ENCODE results near the gene ZNF697. TPM values are rescaled to one million over a fixed set of nuclear protein-coding genes. Genes with fewer than 3 reads are reported as not detected.

The ZNF697 gene
- total and polyA plus RNA-seq, 2 of the 4 experiments (the other 2 are of a cell fraction), result 6.2 to 10.2 TPM

DNA sequence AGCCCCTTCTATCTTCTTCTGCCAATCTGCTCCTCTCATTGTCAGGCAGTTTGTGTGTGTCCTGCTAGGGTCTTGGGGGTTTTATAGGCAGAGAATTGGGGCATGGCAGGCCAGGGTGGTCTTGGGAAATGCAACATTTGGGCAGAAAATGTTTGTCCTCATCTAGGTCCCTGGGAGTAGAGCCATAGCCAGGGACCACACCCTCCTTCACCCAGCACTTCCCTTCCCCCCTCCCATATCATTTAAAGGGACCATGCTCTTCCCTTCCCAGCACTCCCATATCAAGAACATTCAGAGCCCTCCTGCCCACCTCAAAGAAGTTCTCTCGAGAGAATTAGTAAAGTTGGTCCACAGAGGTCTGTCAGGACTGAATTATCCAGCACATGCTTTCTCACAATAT, 41.7 kb downstream of the ZNF697 start:
- Histone ChIP-seq H3K9ac (ENCODE audit: low read depth, low read length) (no peak overlapping the region), H3K36me3 (ENCODE audit: control insufficient read depth, insufficient read depth, low read length) (no peaks in the 10 kb centered on the region), H4K91ac (ENCODE audit: insufficient read depth, low read depth, low read length) (no peak overlapping the region), H3K18ac (ENCODE audit: low read depth, low read length) (no peak overlapping the region), H3K4me3 (ENCODE audit: insufficient read depth, low read depth, low read length) (no peak overlapping the region), H3K4ac (ENCODE audit: low read depth, low read length) (no peak overlapping the region), H4K5ac (ENCODE audit: low read depth, low read length) (no peak overlapping the region), H2BK5ac (ENCODE audit: low read depth, low read length, poor library complexity, severe bottlenecking) (no peak overlapping the region), H2BK15ac (ENCODE audit: low read depth, low read length) (no peak overlapping the region), H3K9me1 (ENCODE audit: insufficient read depth, low read length) (no peaks in the 10 kb centered on the region), H3K79me1 (ENCODE audit: low read depth in 1 of 2, low read length in 2 of 2) (no peaks in the 10 kb centered on the region), H3K4me2 (ENCODE audit: low read depth, low read length) (no peak overlapping the region), H2AK9ac (replicated peaks; ENCODE audit: low read depth, low read length, poor library complexity) (no peak overlapping the region), H2BK120ac (ENCODE audit: low read depth, low read length) (no peak overlapping the region), H4K8ac (ENCODE audit: low read depth in 2 of 2, low read length in 2 of 2) (no peak overlapping the region), H3K4me1 (ENCODE audit: control insufficient read depth, insufficient read depth, low read length) (no peaks in the 10 kb centered on the region), H3K23ac (ENCODE audit: low read depth, low read length) (no peak overlapping the region), H3K27me3 (ENCODE audit: control insufficient read depth, insufficient read depth, low read length) (peaks cover 3% of the 10 kb centered on the region; the same call in 1 of the 2 replicates), H3K27ac (ENCODE audit: insufficient read depth, low read length) (no peak overlapping the region), H2AK5ac (ENCODE audit: low read depth, low read length) (no peak overlapping the region), H3K14ac (replicated peaks; ENCODE audit: low read depth, low read length) (no peak overlapping the region), H2AFZ (replicated peaks; ENCODE audit: low read length, poor library complexity) (no peak overlapping the region), H3K9me3 (ENCODE audit: control insufficient read depth, insufficient read depth, low read length) (no peaks in the 10 kb centered on the region), H2BK20ac (ENCODE audit: low read depth, low read length) (no peak overlapping the region), H4K20me1 (ENCODE audit: insufficient read depth, low read length) (no peaks in the 10 kb centered on the region), H3K56ac (ENCODE audit: extremely low read depth, insufficient read depth, low read length) (no peak overlapping the region)
- in situ Hi-C loops (cut with MboI; ENCODE audit: low sequenced_read_pairs) (no loop called here), intact Hi-C loops (cut with micrococcal nuclease) (no loop called here), dilution Hi-C loops (cut with HindIII; ENCODE audit: low sequenced_read_pairs, unreplicated experiment) (no loop called here)
- CTCF ChIA-PET, result no interaction called here
- POLR2A ChIA-PET (ENCODE audit: unreplicated experiment), result no interaction called here
- BruUV-seq (replicated peaks), result no TSS peak
- WGBS, 2 experiments (ENCODE audit: extremely low coverage in 2 of 2, insufficient read length in 1 of 2), result no CpG with 5 or more reads among the region's 1 CpG
- DNase-seq, result no peak
- TF ChIP-seq CHD1 (IDR thresholded peaks at IDR 0.05; ENCODE audit: low read depth, low read length), result no peak
- ATAC-seq (ENCODE audit: low read depth), result no peak

Data from IMR-90 (cell line).